Right renal cortex interstitium (tissue), 3 donors: Measurements from ENCODE around the gene RSRC1. TPM values are rescaled to one million over a fixed set of nuclear protein-coding genes. Genes with fewer than 3 reads are reported as not detected.
"Not testable (repeated sequence)": the region's sequence is repeated elsewhere in the genome, so short reads cannot be mapped to it uniquely, and the experiment has no call there.

Source experiments
- DNase-seq, 3 donors: peaks; one replicate each; pipeline ENCODE4 v3.0.0-alpha.2; 2013; ENCODE audit warnings: low read depth in 3 of 3, low spot score in 2 of 3
- polyA plus RNA-seq, 3 donors: library from polyadenylated mRNA; unstranded; fragments of 120-200 nt; gene quantifications; one replicate each; pipeline ENCODE4 v1.2.1, GENCODE V29; 2013; ENCODE audit not compliant: insufficient read length in 3 of 3

RSRC1 gene
- polyA plus RNA-seq, 3 donors: 37.9 to 40.8 (median 38.2) TPM

DNA sequence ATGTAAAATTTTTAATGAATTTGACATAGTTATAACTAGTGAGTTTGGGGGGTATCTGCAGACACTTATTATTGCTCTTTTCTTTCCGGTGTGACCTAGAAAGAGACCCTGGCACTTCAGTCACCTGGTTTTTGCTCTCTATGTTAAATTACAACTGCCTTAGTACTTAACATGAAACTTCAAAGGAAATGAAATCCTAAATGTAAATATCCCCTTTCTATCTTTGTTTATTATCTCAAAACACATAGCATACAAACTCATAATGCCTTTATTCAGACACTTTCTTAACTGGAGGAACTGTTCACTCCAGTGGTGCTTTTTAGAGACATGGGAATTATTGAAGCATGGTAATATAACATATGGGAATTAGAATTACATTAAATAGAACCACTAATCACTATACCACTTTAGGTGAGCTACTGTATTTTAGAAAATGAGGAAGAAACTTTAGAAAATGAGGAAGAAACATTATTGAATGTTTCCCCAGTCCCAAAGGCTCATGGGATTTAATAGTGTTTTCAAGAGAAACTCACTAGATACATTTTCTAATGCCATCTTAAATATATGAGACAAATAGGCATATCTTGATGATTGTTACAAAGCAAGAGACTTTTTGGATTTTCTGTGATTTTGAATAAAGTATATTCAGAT, 341.6 kb downstream of the RSRC1 start:
- no peak for DNase-seq

DNA sequence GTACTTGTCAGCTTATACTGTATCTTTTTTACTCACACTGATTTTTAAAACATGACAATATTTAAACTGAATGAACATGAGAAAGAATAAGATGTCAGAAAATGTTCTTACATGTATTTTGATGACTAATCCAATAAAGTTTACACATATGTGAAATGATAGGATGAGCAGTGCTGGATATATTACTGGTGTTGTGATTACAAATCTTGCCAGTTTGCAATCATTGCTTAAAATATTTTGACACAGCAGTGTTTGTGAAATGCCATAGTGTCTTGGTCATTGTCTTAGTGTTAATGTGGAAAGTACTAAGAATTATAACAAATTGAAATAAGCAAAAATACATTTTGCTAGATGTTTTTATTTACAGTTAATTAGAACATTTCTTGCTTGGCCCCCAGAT, 342.4 kb downstream of the RSRC1 start:
- DNase-seq: no peak

DNA sequence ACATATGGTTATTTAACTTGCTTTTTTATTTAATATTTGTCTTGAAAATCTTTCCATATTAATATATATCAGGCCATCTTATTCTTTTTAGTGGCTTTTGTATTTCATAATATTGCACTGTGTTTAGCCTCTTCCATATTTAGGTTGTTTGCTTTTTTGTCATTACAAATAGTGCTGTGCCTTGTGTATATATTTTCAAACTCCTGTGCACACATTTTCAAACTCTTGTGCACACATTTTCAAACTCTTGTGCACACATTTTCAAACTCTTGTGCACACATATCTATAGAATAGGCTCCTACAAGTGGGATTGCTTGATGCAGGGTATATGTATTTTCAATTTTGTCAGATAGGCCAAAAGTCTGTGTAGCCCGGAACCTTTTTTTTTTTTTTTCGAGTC, 343.1 kb downstream of the RSRC1 start:
- DNase-seq: no peak

DNA sequence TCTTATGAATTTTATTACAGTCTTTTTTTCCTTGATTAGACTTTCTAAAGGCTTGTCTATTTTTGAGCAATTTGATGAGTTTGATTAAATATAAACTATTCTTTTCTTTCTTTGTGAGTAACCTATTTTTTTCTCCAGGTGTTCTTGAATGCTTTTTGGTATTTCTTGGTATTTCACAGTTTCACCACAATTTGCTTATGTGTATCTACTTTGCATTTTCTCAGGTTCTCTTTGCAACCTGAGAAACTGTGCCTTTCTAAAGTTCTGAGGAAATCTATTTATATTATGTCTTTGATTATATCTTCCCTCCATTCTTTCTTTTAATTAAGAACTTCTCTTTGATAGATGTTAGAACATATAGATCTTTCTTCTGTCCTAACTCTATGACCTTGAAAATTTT, 344.0 kb downstream of the RSRC1 start:
- DNase-seq: no peak

DNA sequence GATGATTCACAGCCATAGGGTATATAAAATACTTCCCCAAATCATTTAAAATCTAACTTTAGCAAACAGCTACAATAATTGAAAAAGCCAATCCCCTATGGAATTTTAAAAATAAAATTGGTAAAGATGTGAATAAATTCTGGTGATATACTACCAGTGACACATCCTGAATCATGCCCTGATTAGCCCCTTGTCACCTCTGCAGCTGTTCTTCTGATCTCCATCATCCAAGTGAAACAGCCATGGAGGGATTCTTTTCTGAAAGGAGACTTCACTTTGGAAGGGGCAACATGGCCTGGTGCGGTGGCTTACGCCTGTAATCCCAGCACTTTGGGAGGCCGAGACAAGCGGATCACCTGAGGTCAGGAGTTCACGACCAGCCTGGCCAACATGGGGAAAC, 345.5 kb downstream of the RSRC1 start:
- no peak for DNase-seq

DNA sequence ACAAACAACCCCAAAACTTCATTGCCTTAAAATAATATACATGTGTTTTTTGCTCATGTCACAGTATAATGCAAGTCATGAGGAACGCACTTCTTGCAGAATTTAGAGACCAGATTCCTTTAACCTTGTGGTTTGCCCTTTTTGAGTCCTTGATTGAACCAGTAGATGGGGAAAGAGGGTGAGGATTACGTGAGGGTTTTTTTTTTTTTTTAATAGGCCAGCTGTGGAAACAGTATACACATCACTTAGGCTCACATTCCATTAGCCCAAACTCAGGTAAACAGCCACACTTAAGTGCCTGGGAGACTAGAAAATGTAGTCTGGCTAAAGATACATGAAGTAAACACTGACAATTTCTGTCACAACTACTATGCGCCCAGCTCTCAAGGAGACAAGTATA, 346.2 kb downstream of the RSRC1 start:
- DNase-seq: no peak

DNA sequence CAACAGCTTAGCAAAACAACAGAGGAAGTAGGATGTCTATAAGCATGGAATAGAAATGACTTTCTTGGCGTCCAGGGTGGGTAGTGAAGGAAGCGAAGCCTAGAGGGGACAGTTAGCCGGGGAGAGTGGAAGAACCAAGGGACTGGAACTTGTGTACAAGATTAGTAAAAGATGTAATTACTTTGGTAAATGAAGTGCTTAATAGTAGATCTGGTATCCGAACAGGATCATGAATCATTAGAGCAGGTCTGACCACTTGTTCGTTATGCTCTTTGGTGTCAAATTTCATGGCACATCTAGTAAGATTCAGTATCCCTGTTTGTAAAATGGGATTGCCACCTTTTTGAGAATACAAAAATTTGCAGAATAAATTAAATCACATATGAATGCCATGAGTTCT, 348.6 kb downstream of the RSRC1 start:
- DNase-seq: no peak

DNA sequence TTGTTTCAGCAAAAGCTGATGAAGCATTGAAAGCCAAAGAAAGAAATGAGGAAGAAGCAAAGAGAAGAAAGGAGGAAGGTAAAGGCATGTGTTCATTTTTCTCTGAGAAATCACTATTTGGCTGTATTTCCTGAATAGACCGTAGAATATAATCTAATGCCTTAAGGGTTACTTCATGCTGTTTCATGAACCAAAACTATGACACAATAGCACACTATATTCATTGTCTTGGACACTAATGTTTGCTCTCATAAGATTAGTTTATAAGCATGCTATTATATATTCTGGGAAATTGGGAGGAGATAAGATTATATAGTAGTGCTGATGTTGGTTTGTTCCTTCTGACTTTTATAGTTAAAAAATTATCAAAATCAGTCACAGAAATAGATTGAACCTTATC, 351.0 kb downstream of the RSRC1 start:
- DNase-seq: no peak

DNA sequence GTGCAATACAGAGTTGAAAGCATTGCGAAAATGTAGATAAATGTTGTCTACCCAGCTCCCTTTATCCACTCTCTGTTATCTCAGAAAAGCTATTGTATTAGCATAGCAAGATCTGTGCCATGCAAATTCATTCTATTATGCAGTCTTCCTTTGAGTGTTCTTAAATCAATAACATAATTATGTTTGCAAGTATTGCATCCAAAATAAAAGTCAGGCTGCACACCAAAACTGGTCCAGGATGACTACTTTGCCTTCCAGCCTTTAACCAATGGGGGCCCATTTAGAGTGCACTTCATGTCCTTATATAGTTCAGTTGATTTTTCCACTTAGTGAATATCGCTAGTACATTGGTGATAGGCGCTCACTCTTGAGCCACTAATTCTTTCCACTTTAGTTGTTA, 353.7 kb downstream of the RSRC1 start:
- DNase-seq: no peak

DNA sequence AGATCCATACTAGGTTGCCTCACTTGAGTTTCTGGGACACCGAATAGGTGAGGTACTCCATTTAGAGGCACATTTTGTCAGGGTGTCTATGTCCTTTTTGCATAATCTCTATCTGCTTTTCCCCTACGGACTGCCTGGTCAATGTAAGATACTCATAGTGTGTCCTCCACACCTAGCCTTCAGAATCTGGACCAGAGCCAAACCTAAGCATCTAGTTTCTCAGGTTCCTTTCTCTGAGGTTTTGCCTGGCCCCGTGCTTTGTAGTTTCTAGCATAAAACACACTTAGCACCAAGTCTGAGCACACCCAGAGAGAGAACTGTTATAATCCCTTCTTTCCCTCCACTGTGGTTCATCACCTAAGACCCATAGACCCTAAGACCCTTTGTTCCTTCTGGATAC, 355.2 kb downstream of the RSRC1 start:
- no peak for DNase-seq

DNA sequence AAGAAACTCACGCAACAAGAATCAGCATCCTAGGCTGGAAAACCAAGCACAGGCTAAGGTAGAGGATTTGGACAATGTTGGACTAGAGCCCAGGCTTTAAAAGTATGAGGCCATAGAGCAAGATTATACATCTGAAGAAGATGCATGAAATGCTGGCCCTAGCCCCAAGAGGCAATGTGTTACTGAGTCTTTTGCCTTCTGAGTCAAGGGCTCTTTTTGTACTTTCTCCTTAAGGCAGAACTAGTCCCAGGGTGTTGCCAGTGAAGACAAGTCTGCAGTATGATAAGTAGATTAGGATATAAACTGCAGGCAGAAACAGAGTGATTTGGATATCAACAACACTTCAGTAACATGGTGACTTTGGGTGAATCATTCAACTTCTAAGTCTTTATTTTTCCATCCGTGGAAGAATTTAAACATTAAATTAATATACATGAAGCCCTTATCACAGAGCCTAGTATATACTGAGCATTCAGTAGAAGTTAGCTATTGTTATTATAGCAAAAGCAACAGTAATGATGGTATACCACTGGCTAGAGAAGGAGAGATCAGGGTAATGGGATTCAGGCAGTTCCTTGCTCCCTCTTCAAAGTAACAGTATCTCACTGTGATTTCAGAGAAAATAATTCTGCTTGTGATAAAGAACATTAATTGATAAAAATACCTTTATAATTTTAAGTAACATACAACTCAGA, 361.2 kb downstream of the RSRC1 start:
- no peak for DNase-seq

DNA sequence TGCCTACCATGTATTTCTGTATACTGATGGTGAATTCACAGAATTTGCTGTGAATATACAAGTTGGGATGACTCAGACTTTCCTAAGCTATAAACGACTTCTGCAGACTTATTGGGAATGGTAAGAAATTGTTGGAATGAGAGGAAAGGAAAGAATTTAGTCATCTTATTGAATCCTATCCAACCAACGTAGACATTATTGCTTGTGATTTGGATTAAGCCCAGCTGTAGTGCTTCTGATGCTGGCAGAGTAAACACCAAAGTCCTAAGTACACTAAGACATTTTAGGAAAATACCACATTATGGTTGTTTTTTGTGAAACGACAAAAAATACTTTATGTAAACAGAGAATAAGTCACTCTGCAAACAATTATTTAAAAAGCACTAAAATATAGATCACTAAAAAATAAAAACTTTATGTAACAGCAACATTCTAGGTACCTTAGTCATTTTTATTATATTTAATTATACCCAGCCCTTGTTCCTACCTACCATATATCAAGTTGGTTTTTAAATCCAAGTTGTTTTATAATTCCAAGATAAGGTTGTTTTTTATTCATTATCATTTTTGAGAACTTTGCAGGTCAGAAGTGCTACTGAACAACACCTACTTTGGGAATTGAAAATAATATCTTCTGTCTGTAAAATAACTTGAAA, 361.9 kb downstream of the RSRC1 start:
- no peak for DNase-seq

DNA sequence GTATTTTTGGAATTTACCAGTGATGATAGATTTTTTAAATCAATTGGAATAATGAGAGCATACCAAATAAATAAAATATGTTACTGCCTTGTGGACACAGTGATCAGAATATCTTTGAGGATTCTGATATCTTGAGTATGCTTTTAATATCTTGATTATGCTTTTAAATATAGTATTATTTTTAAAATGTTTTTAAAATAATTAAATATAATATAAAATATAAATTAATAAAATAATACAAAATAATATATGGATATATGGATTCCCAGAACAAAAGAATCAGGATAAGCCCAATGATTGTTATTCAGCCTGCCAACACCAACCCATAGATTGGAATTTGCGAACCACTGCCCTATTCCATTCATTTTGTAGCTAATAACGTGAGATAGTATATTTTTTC, 369.2 kb downstream of the RSRC1 start:
- DNase-seq: no peak

DNA sequence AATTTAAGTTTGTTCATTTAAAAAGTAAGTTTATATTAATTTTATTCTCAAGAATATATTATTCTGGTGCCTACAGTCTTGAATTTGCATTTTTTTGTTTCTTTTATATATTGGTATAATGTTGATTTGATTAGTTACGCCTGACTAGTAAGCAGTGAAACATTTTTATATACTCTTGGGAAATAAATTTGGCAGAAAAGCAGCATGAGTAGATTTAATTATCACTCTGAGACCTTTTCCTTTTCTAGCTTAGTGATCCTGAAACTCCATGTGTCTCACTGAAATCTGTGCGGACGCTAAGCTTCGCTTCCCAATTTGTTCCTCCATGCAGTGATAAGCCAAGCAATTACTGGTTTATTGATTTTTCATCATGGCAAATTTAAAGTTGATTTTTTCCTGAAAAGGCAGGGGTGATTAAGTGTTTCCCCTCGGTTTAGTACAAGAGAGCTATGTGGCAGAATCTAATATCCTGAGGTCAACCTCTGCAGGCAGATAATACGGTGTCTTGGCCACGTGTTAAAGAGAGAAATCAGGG, 373.9 kb downstream of the RSRC1 start:
- DNase-seq: no peak

DNA sequence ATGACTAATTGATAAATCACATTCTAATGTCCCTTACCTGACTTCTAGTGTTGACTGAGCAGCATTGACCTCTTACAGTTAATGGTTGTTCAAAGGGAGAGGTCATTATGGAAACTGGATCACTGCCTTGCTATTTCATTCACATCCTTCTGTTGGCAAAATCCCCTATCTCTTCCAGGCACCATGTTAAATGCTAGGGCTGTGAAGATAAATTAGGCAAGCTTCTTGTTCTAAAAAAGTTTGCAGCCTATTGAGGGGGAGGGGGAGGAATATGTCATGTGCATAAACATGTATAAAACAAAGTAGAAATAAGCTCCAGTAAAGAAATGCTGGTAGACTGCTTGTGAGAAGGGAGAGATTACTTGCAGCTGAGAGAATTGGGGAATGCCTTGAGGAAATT, 376.3 kb downstream of the RSRC1 start:
- DNase-seq: no peak

DNA sequence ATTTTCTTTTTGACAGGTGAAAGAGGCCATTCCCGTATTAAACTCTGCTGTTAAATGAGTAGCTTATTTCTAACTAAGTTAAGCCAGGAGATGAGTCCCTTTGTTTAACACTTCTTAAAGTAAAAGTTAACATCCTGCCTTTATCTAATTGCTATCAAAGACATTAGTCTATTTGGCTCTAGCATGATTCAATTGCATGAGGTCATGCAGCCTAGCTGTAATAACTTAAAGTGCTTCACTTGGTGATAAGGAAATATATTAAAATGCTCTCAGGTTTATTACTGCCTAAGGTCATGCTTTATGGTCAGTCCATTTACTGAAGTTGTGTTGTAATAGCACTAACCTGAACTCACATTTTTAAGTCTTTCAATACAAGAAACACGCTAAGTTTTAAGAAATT, 378.8 kb downstream of the RSRC1 start:
- no peak for DNase-seq

DNA sequence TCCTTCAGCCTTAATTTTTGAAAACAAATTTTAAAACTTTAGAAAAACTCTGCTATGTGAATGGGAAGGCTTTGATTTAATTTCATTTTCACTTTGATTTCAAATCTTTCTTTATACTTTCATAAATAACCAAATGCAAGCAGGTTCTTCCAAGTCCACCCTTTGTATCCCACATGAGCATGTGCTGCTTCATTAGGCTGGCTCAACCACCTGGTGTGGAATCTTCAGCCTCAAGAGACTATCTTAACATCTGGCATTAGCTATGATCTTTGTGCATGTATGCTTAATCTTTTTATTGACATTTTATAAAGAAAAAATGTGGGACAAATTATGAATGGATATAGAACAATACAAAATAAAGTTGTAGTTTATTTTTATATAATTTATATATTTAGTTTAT, 379.3 kb downstream of the RSRC1 start:
- no peak for DNase-seq

DNA sequence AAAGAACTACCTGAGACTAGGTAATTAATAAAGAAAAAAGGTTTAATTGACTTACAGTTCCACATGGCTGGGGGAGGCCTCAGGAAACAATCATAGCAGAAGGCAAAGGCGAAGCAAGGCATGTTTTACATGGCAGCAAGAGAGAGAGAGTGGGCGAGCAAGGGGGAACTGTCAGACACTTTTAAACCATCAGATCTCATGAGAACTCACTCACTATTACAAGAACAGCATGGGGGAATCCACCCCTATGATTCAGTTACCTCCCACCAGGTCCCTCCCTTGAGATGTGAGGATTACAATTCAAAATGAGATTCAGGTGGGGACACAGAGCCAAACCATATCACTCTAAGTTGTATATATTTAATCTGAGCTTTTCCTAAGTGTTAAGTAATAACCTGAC, 382.1 kb downstream of the RSRC1 start:
- no peak for DNase-seq

DNA sequence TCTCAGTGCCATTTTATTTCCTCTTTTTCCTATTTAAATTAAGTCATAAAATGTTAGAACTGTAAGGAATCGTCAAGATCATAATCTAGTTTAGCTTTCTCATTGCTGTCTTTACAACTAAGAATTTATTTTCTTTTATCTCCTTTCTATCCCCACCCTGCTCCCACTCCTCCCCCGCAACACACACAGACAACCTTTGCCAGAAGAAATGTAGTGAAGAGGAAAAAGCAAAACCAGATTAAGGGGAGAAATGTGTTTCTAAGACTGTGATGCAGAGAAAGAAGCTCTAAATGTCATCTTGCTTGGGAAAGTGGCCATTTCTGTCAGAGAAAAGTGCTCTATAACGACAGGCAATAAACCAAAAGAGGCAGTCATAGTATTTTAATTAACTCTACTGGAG, 382.8 kb downstream of the RSRC1 start:
- no peak for DNase-seq

DNA sequence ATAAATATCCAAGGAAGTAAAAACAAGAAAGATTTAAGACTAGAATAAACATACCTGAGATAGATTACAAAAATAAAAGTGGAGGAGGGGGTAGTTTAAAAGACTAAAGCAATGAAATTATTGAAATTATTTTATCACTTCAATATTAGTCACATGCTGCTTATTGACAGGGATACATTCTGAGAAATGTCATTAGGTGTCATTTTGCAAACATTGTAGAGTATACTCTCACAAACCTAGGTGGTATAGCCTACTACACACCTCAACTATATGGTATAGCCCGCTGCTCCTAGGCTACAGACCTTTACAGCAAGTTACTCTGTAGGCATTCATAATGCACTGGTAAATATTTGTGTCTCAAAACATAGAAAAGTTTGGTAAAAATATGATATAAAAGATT, 384.0 kb downstream of the RSRC1 start:
- DNase-seq: no peak

DNA sequence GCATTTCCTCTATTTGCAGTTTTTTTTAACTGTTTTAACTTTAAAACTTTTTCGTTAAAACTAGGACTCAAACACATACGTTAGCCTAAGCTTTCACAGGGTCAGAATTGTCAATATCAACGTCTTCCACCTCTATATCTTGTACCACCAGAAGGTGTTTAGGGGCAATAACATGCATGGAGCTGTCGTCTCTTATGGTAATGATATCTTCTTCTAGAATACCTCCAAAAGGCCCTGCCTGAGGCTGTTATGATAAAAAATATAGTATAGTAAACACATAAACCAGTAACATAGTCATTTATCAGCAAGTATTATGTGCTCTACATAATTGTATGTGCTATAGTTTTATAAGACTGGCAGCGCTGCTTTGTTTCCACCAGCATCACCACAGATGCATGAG, 384.8 kb downstream of the RSRC1 start:
- DNase-seq: no peak

DNA sequence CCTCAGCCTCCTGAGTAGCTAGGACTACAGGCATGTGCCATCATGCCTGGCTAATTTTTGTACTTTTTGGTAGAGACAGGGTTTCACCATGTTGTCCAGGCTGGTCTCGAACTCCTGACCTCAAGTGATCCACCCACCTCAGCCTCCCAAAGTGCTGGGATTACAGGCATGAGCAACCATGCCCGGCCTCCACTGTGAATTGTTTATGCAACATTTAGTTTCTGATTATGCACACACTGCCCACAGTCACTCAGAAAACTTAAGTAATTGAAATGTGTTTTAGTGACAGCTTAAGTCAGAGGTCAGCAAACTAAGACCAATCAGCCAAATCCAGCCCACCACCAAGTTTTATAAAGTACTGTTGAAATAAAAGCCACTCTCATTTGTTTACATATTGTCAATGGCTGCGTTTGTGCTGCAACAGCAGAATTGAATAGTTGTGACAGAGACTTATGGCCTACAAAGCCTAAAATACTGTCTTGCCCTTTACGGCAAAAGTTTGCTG, 385.6 kb downstream of the RSRC1 start:
- DNase-seq: not testable (repeated sequence)
